OCI-LY1 (cell line): ENCODE data around the gene SEMA3F.

Experiments
- H2AFZ ChIP-seq: fragments of 200-600 bp; sonication (generic), shearing (Covaris generic); 2 replicates; pipeline ENCODE4 v1.6.0; 2014; ENCODE audit warnings: antibody characterized with exemption, mild to moderate bottlenecking, low read length
- H3F3A ChIP-seq: fragments of 200-600 bp; sonication (generic), shearing (Covaris generic); 2 replicates; pipeline ENCODE4 v1.6.0; 2014; ENCODE audit warnings: mild to moderate bottlenecking, antibody characterized with exemption, low read length, moderate library complexity; ENCODE audit not compliant: insufficient read depth
- H3K27ac ChIP-seq: fragments of 200-600 bp; sonication (generic); 2 replicates; pipeline ENCODE4 v1.5.1; 2014; ENCODE audit warnings: low read length, mixed run types, mild to moderate bottlenecking, low read depth; ENCODE audit not compliant: poor library complexity, severe bottlenecking
- H3K27me3 ChIP-seq: fragments of 200-600 bp; sonication (generic); 2 replicates; pipeline ENCODE4 v1.6.0; 2014; ENCODE audit warnings: antibody characterized with exemption, mild to moderate bottlenecking, low read length, moderate library complexity; ENCODE audit not compliant: insufficient read depth
- H3K36me3 ChIP-seq: fragments of 200-600 bp; sonication (generic); 2 replicates; pipeline ENCODE4 v1.6.1; 2014; ENCODE audit warnings: mild to moderate bottlenecking, antibody characterized with exemption, low read length, moderate library complexity, mixed read lengths; ENCODE audit not compliant: insufficient read depth
- H3K4me1 ChIP-seq: fragments of 200-600 bp; sonication (generic); 2 replicates; pipeline ENCODE4 v1.5.1; 2014; ENCODE audit warnings: mild to moderate bottlenecking, low read length, moderate library complexity; ENCODE audit not compliant: insufficient read depth, severe bottlenecking
- H3K4me2 ChIP-seq: fragments of 200-600 bp; sonication (generic), shearing (Covaris generic); 2 replicates; pipeline ENCODE4 v1.6.1; 2014; ENCODE audit warnings: low read length
- H3K4me3 ChIP-seq: fragments of 200-600 bp; sonication (generic); 2 replicates; pipeline ENCODE4 v1.5.1; 2014; ENCODE audit warnings: low read length, low read depth, mild to moderate bottlenecking, mixed read lengths; ENCODE audit not compliant: poor library complexity, severe bottlenecking
- H3K79me2 ChIP-seq: fragments of 200-600 bp; shearing (Covaris generic); 2 replicates; pipeline ENCODE4 v1.6.1; 2016; ENCODE audit warnings: mixed run types, low read length, mixed read lengths; ENCODE audit not compliant: insufficient read depth
- H3K9ac ChIP-seq: fragments of 200-600 bp; sonication (generic), shearing (Covaris generic); 2 replicates; pipeline ENCODE4 v1.6.1; 2014; ENCODE audit warnings: mild to moderate bottlenecking, low read length, mixed read lengths
- H3K9me2 ChIP-seq: fragments of 200-600 bp; sonication (generic), shearing (Covaris generic); 2 replicates; pipeline ENCODE4 v1.6.1; 2014; ENCODE audit warnings: low read depth, mild to moderate bottlenecking, low read length, mixed read lengths
- H3K9me3 ChIP-seq: fragments of 200-600 bp; shearing (Covaris generic); 2 replicates; pipeline ENCODE4 v1.6.1; 2014; ENCODE audit warnings: low read length, mixed read lengths
- H4K20me1 ChIP-seq: fragments of 200-600 bp; sonication (generic), shearing (Covaris generic); 2 replicates; pipeline ENCODE4 v1.6.0; 2016; ENCODE audit warnings: mild to moderate bottlenecking, low read length; ENCODE audit not compliant: insufficient read depth
- CTCF ChIP-seq: fragments of 200-600 bp; sonication (generic), shearing (Covaris generic); IDR thresholded peaks from 2 replicates; pipeline ENCODE4 v1.5.1; 2017; ENCODE audit warnings: mild to moderate bottlenecking, antibody characterized with exemption, low read length, moderate library complexity, mixed read lengths
- EZH2 ChIP-seq: fragments of 200-600 bp; sonication (generic), shearing (Covaris generic); IDR thresholded peaks from 2 replicates; pipeline ENCODE4 v1.8.0; 2017; ENCODE audit warnings: borderline replicate concordance, mixed run types, mild to moderate bottlenecking, antibody characterized with exemption, low read length, moderate library complexity, mixed read lengths

Gene SEMA3F

GRCh38 chr3:50174517-50174895, 19.4 kb downstream of the SEMA3F start:
- H3K4me1 ChIP-seq = no peaks in the 10 kb centered on the region
- no peaks in the 10 kb centered on the region for H4K20me1 ChIP-seq
- H3K9me3 ChIP-seq = no peaks in the 10 kb centered on the region
- H2AFZ ChIP-seq = no peak overlapping the region
- no peak for TF ChIP-seq EZH2
- no peak for TF ChIP-seq CTCF
- H3K36me3 ChIP-seq = no peaks in the 10 kb centered on the region
- H3K9me2 ChIP-seq = no peaks in the 10 kb centered on the region
- no peak overlapping the region for H3K27ac ChIP-seq
- no peaks in the 10 kb centered on the region for H3K79me2 ChIP-seq
- 0 out of 2 replicates have a peak overlapping the region, but pooled peaks have one; percentile 41 for H3K4me2 ChIP-seq
- no peaks in the 10 kb centered on the region; the same call in 1 of the 2 replicates for H3K27me3 ChIP-seq
- no peak overlapping the region for H3K9ac ChIP-seq
- no peak overlapping the region for H3K4me3 ChIP-seq
- no peaks in the 10 kb centered on the region for H3F3A ChIP-seq

- Histone ChIP-seq H3K4me2 (no peak overlapping the region), H3F3A (no peaks in the 10 kb centered on the region), H3K36me3 (no peaks in the 10 kb centered on the region), H3K4me3 (no peak overlapping the region), H3K9me2 (no peaks in the 10 kb centered on the region), H3K27ac (no peak overlapping the region), H3K4me1 (no peaks in the 10 kb centered on the region), H3K79me2 (no peaks in the 10 kb centered on the region), H3K9me3 (no peaks in the 10 kb centered on the region), H3K27me3 (no peaks in the 10 kb centered on the region; the same call in 1 of the 2 replicates), H3K9ac (no peak overlapping the region), H4K20me1 (no peaks in the 10 kb centered on the region), H2AFZ (no peak overlapping the region)
- no peak for TF ChIP-seq EZH2
- TF ChIP-seq CTCF = no peak
These were observed 19.9 kb downstream of the SEMA3F start for GRCh38 chr3:50174947-50175524.

GRCh38 chr3:50177346-50177745, 22.2 kb downstream of the SEMA3F start:
- TF ChIP-seq EZH2 (no peak), CTCF (no peak)
- Histone ChIP-seq H3K9me2 (no peaks in the 10 kb centered on the region), H3K9ac (no peak overlapping the region), H3K9me3 (no peaks in the 10 kb centered on the region), H3K27me3 (no peaks in the 10 kb centered on the region; the same call in 1 of the 2 replicates), H3K4me3 (no peak overlapping the region), H3K4me2 (no peak overlapping the region), H3F3A (no peaks in the 10 kb centered on the region), H2AFZ (no peak overlapping the region), H3K27ac (no peak overlapping the region), H4K20me1 (no peaks in the 10 kb centered on the region), H3K4me1 (no peaks in the 10 kb centered on the region), H3K79me2 (no peaks in the 10 kb centered on the region), H3K36me3 (no peaks in the 10 kb centered on the region)
